ENCODE measurements around the gene RASSF6. TPM values are rescaled to one million over a fixed set of nuclear protein-coding genes. Genes with fewer than 3 reads are reported as not detected.

Gene RASSF6
- total RNA-seq, 1 donor from 2014 or later: not detected

DNA sequence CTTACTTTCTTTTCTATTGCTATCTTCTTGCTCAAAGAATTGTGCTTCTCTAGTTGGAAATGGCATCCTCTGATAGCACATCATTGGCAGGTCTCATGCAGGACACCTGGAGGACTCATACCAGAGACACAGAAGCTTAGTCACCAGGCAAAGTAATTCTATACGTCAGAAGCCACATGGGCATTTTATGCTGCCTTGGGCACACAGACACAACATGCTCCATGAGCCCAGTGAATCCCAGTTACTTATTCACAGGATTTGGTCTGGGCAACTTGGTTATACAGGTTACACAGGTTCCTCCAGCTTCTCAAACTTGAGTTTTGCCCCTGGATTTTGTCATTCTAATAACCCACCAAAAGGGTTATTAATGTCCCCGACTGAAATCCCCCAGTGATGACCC lies 7.1 kb downstream of the RASSF6 start:
- DNase-seq (ENCODE audit: extremely low spot score, unreplicated experiment): no peak
- H3K9me3 Mint-ChIP-seq (ENCODE audit: unreplicated experiment): no peaks in the 10 kb centered on the region
- TF ChIP-seq, protein P1, sequence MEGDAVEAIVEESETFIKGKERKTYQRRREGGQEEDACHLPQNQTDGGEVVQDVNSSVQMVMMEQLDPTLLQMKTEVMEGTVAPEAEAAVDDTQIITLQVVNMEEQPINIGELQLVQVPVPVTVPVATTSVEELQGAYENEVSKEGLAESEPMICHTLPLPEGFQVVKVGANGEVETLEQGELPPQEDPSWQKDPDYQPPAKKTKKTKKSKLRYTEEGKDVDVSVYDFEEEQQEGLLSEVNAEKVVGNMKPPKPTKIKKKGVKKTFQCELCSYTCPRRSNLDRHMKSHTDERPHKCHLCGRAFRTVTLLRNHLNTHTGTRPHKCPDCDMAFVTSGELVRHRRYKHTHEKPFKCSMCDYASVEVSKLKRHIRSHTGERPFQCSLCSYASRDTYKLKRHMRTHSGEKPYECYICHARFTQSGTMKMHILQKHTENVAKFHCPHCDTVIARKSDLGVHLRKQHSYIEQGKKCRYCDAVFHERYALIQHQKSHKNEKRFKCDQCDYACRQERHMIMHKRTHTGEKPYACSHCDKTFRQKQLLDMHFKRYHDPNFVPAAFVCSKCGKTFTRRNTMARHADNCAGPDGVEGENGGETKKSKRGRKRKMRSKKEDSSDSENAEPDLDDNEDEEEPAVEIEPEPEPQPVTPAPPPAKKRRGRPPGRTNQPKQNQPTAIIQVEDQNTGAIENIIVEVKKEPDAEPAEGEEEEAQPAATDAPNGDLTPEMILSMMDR (IDR thresholded peaks at IDR 0.05): no peak
- peaks cover 11% of the 10 kb centered on the region for H3K4me1 Mint-ChIP-seq (ENCODE audit: unreplicated experiment)
- H3K27ac Mint-ChIP-seq (ENCODE audit: unreplicated experiment): no peak overlapping the region
- H3K27me3 Mint-ChIP-seq (ENCODE audit: unreplicated experiment): peaks cover 79% of the 10 kb centered on the region
- no peak overlapping the region for H3K4me3 Mint-ChIP-seq (ENCODE audit: unreplicated experiment)
- no peaks in the 10 kb centered on the region for H3K36me3 Mint-ChIP-seq (ENCODE audit: unreplicated experiment)

DNA sequence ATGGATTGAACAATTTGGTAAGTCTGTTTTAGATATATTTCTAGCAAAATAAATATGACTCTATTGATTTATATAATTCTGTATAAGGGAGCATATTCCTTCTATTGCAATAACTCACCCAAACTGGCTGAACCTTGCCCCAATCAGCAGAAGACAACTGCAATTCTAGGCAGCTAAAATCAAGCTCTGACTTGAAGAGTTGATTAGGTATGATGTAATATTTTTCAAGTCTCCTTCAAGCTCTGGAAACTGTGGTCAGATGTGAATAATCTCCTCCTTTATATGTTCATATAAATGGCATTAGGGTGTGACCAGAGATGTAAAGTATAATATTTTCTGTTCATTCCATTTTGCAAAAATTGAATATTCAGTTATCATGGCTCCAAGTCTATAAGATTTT lies 8.2 kb downstream of the RASSF6 start:
- H3K27ac Mint-ChIP-seq (ENCODE audit: unreplicated experiment): no peak overlapping the region
- no peaks in the 10 kb centered on the region for H3K36me3 Mint-ChIP-seq (ENCODE audit: unreplicated experiment)
- no peak for DNase-seq (ENCODE audit: extremely low spot score, unreplicated experiment)
- peaks cover 11% of the 10 kb centered on the region for H3K4me1 Mint-ChIP-seq (ENCODE audit: unreplicated experiment)
- no peaks in the 10 kb centered on the region for H3K9me3 Mint-ChIP-seq (ENCODE audit: unreplicated experiment)
- TF ChIP-seq, protein P1 (IDR thresholded peaks at IDR 0.05): no peak
- H3K4me3 Mint-ChIP-seq (ENCODE audit: unreplicated experiment): no peak overlapping the region
- H3K27me3 Mint-ChIP-seq (ENCODE audit: unreplicated experiment): peaks cover 76% of the 10 kb centered on the region

DNA sequence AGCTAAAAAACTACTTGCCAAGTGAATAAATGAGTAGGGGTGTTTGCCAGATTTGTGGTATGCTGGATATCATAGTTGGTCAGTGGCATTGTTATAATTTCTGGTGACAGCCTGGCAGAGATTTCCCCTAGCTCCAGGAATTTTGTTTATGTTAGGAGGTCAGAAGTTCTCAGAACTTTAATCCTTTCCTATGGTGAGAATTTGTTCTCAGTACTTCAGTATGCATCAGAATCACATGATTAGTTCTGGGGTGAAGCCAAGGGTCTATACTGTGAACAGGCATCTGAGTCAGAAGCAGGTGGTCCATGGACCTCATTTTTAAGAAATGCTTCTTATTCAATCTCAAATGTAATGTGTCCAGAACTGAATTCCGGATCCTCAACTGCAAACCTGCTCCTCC lies 10.5 kb downstream of the RASSF6 start:
- Mint-ChIP-seq H3K36me3 (ENCODE audit: unreplicated experiment) (no peaks in the 10 kb centered on the region), H3K9me3 (ENCODE audit: unreplicated experiment) (no peaks in the 10 kb centered on the region), H3K4me1 (ENCODE audit: unreplicated experiment) (peaks cover 11% of the 10 kb centered on the region), H3K27me3 (ENCODE audit: unreplicated experiment) (peaks cover 79% of the 10 kb centered on the region), H3K27ac (ENCODE audit: unreplicated experiment) (no peak overlapping the region), H3K4me3 (ENCODE audit: unreplicated experiment) (no peak overlapping the region)
- DNase-seq (ENCODE audit: extremely low spot score, unreplicated experiment): no peak
- TF ChIP-seq, protein P1 (IDR thresholded peaks at IDR 0.05): no peak

DNA sequence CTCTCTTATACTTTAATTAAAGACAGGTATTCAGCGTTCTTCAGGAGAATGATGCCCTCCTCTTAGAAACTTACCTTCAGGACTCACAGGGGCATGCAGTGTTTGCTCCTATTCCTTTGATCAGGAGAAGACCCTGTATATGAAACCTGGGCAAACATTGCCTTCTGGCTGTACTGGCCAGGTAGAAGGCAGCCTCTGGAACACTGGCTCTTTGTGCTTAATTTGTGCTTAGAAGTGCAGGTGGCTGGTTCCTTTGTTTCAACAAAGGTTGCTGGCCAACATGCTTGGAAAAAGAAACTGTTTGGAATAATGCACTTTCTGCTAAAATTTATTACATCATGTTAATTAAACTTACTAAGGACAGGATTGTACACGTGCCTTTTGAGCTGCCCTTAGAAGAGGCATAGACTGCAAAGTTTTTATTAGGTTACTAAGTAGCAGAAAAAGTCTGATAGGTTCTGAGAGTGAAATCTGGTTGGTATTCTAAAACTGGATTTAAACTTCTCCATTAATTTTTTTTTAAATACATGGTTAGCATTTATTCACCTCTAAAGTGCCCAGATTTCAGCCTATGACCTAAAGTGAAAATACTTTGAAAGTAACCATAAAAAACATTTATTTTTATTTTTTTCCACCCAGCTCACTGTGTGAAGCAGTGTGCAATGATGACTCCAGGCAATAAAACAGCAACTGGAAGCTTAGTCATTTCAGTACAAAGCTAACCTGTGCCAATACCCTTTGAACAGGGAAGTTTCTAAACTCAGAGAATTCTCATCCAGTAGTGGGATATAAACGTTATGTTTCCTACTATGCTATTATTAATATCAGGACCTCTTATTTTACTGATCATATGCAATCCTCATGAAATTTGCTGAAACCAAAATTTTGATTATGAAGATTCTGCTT lies 11.3 kb downstream of the RASSF6 start:
- Mint-ChIP-seq H3K27me3 (ENCODE audit: unreplicated experiment) (peaks cover 76% of the 10 kb centered on the region), H3K36me3 (ENCODE audit: unreplicated experiment) (no peaks in the 10 kb centered on the region), H3K9me3 (ENCODE audit: unreplicated experiment) (no peaks in the 10 kb centered on the region), H3K4me3 (ENCODE audit: unreplicated experiment) (no peak overlapping the region), H3K27ac (ENCODE audit: unreplicated experiment) (no peak overlapping the region), H3K4me1 (ENCODE audit: unreplicated experiment) (peaks cover 11% of the 10 kb centered on the region)
- no peak for DNase-seq (ENCODE audit: extremely low spot score, unreplicated experiment)
- TF ChIP-seq, protein P1 (IDR thresholded peaks at IDR 0.05): no peak

DNA sequence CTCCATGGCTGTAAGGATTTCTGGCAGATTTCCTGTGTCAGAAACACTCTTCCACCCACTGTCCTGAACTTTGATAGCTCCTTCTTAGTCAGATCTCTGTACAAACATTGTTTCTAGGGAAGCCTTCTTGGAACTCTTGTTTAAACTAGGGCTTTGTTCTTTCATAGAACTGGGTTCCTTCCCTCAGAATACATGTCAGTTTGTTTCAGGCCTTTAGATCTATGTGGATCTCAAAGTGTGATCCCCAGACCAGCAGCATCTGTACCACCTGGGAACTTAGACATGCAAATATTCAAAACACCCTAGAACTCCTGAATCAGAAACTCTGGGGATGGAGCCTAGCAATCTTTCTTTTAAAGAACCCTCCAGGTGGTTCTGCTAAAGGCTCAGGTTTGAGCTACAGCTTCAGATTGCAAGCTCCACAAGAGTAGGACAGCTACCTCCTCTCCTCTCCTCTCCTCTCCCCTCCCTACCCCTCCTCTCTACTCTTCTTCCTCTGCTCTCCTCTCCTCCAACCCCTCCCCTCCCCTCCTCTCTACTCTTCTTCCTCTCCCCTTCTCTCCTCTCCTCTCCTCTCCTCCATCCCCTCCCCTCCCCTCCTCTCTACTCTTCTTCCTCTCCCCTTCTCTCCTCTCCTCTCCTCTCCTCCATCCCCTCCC lies 12.7 kb downstream of the RASSF6 start:
- Mint-ChIP-seq H3K9me3 (ENCODE audit: unreplicated experiment) (no peaks in the 10 kb centered on the region), H3K4me3 (ENCODE audit: unreplicated experiment) (no peak overlapping the region), H3K36me3 (ENCODE audit: unreplicated experiment) (no peaks in the 10 kb centered on the region), H3K4me1 (ENCODE audit: unreplicated experiment) (peaks cover 11% of the 10 kb centered on the region), H3K27me3 (ENCODE audit: unreplicated experiment) (peaks cover 61% of the 10 kb centered on the region), H3K27ac (ENCODE audit: unreplicated experiment) (no peak overlapping the region)
- TF ChIP-seq, protein P1 (IDR thresholded peaks at IDR 0.05): no peak
- no peak for DNase-seq (ENCODE audit: extremely low spot score, unreplicated experiment)

All from osteocyte (in vitro differentiated cells).